H1 (cell line): ENCODE data around the gene GRIA4. TPM values are rescaled to one million over a fixed set of nuclear protein-coding genes. Genes with fewer than 3 reads are reported as not detected.

Source experiments
- CTCF ChIA-PET: fragments of 300-600 bp; sonication (Branson Sonifier 250); formaldehyde crosslinking; loops from one replicate; lab custom pipeline; 2021; ENCODE audit not compliant: partially characterized antibody; lab: Charles Lee
- POLR2A ChIA-PET: fragments of 300-600 bp; sonication (Branson Sonifier 250); formaldehyde crosslinking; loops from one replicate; lab custom pipeline; 2021; ENCODE audit warnings: inconsistent platforms; ENCODE audit not compliant: partially characterized antibody; lab: Charles Lee
- DNase-seq, 2 experiments: peaks; one replicate each; pipeline versions ENCODE4 v3.0.0 to v3.0.0-alpha.2; 2010 to 2022; ENCODE audit warnings: low spot score in 2 of 2, low read depth in 1 of 2, mixed read lengths in 1 of 2
- FAIRE-seq: peaks from 2 replicates; lab custom pipeline; 2011; peaks lifted over from hg19 to GRCh38; lab: Jason Lieb, UNC
- H2AFZ ChIP-seq: 2 replicates; pipeline ENCODE4 v1.8.1; 2012; ENCODE audit warnings: low read length, inconsistent platforms
- H2AK5ac ChIP-seq: 2 replicates; pipeline ENCODE4 v1.6.1; 2013; ENCODE audit warnings: low read depth, low read length
- H2BK120ac ChIP-seq: replicated peaks from 2 replicates; pipeline ENCODE3; 2013; ENCODE audit warnings: low read depth, low read length, inconsistent platforms
- H2BK12ac ChIP-seq: 2 replicates; pipeline ENCODE4 v1.6.1; 2013; ENCODE audit warnings: low read depth, low read length
- H2BK15ac ChIP-seq: 2 replicates; pipeline ENCODE4 v1.6.1; 2013; ENCODE audit warnings: low read length
- H2BK20ac ChIP-seq: 2 replicates; pipeline ENCODE4 v1.6.1; 2013; ENCODE audit warnings: low read length
- H2BK5ac ChIP-seq: 2 replicates; pipeline ENCODE4 v1.6.1; 2013; ENCODE audit warnings: low read depth, low read length
- H3K14ac ChIP-seq: 2 replicates; pipeline ENCODE4 v1.6.1; 2013; ENCODE audit warnings: inconsistent platforms; ENCODE audit not compliant: insufficient read length
- H3K18ac ChIP-seq: 2 replicates; pipeline ENCODE4 v1.6.1; 2013; ENCODE audit warnings: low read length; ENCODE audit errors: extremely low read depth
- H3K23ac ChIP-seq: 2 replicates; pipeline ENCODE4 v1.6.1; 2013; ENCODE audit warnings: inconsistent platforms; ENCODE audit not compliant: insufficient read length
- H3K23me2 ChIP-seq: 2 replicates; pipeline ENCODE4 v1.6.1; 2013; ENCODE audit warnings: low read depth, low read length
- H3K27ac ChIP-seq: 2 replicates; pipeline ENCODE4 v1.6.1; 2011; ENCODE audit warnings: low read depth, low read length, inconsistent platforms
- H3K27me3 ChIP-seq, 4 experiments: replicated peaks in 1 of 4; 1 replicate in 1 of 4; 2 replicates in 3 of 4; pipeline versions ENCODE4 v1.6.1 to v1.8.1; 2011 to 2013; ENCODE audit warnings: low read length in 3 of 4, mild to moderate bottlenecking in 3 of 4, inconsistent platforms in 2 of 4, mixed read lengths in 2 of 4, moderate library complexity in 1 of 4; ENCODE audit not compliant: control insufficient read depth in 3 of 4, insufficient read depth in 3 of 4; ENCODE audit errors: extremely low read depth in 1 of 4
- H3K36me3 ChIP-seq, 4 experiments: 2 replicates each; pipeline versions ENCODE4 v1.6.1 to v1.8.1; 2011 to 2013; ENCODE audit warnings: mild to moderate bottlenecking in 4 of 4, low read length in 3 of 4, moderate library complexity in 2 of 4, control low read depth in 1 of 4, inconsistent platforms in 1 of 4; ENCODE audit not compliant: insufficient read depth in 4 of 4, control insufficient read depth in 2 of 4
- H3K4ac ChIP-seq: replicated peaks from 2 replicates; pipeline ENCODE3; 2013; ENCODE audit warnings: low read length, low read depth, mixed read lengths, inconsistent platforms; ENCODE audit not compliant: insufficient read length
- H3K4me1 ChIP-seq, 4 experiments: replicated peaks in 1 of 4; 1 replicate in 1 of 4; 2 replicates in 3 of 4; pipeline versions ENCODE4 v1.6.1 to v1.8.1; 2011 to 2013; ENCODE audit warnings: low read length in 3 of 4, inconsistent platforms in 2 of 4, mixed read lengths in 1 of 4; ENCODE audit not compliant: insufficient read depth in 4 of 4, control insufficient read depth in 3 of 4
- H3K4me2 ChIP-seq, 2 experiments: 2 replicates each; pipeline versions ENCODE4 v1.6.1 to v1.8.1; 2011 to 2013; ENCODE audit warnings: low read depth in 2 of 2, low read length in 2 of 2, control low read depth in 1 of 2, inconsistent platforms in 1 of 2, mild to moderate bottlenecking in 1 of 2; ENCODE audit not compliant: insufficient read depth in 1 of 2
- H3K4me3 ChIP-seq, 4 experiments: fragments of 200-600, 300-600 bp in 1 of 4; sonication (generic), shearing (Covaris generic), sonication (Bioruptor Twin) in 1 of 4; 2 replicates each; pipeline versions ENCODE4 v1.5.1 to v1.8.1; 2011 to 2016; ENCODE audit warnings: low read length in 4 of 4, low read depth in 3 of 4, control low read depth in 2 of 4, inconsistent platforms in 2 of 4, mild to moderate bottlenecking in 2 of 4, mixed read lengths in 1 of 4, moderate library complexity in 1 of 4; ENCODE audit not compliant: insufficient read depth in 2 of 4; ENCODE audit errors: extremely low read depth in 1 of 4
- H3K56ac ChIP-seq: replicated peaks from 2 replicates; pipeline ENCODE3; 2013; ENCODE audit warnings: low read depth, mild to moderate bottlenecking, mixed read lengths, low read length, inconsistent platforms; ENCODE audit not compliant: insufficient read length
- H3K79me1 ChIP-seq: 2 replicates; pipeline ENCODE4 v1.6.1; 2013; ENCODE audit warnings: low read depth, low read length, control low read depth
- H3K79me2 ChIP-seq, 2 experiments: 2 replicates each; pipeline versions ENCODE4 v1.6.1 to v1.8.1; 2012 to 2013; ENCODE audit warnings: low read length in 2 of 2, mild to moderate bottlenecking in 2 of 2, inconsistent platforms in 1 of 2; ENCODE audit not compliant: insufficient read depth in 2 of 2, control insufficient read depth in 1 of 2
- H3K9ac ChIP-seq, 4 experiments: replicated peaks in 1 of 4; 1 replicate in 1 of 4; 2 replicates in 3 of 4; pipeline versions ENCODE4 v1.6.1 to v1.8.1; 2011 to 2013; ENCODE audit warnings: low read depth in 3 of 4, low read length in 3 of 4, control low read depth in 2 of 4, mild to moderate bottlenecking in 2 of 4, moderate library complexity in 2 of 4, inconsistent platforms in 1 of 4; ENCODE audit errors: extremely low read depth in 1 of 4
- H3K9me3 ChIP-seq, 2 experiments: 2 replicates each; pipeline versions ENCODE4 v1.6.1 to v1.8.1; 2012 to 2013; ENCODE audit warnings: mild to moderate bottlenecking in 2 of 2, moderate library complexity in 2 of 2, control low read depth in 1 of 2, inconsistent platforms in 1 of 2, low read depth in 1 of 2, low read length in 1 of 2, mixed read lengths in 1 of 2; ENCODE audit not compliant: insufficient read depth in 2 of 2
- H4K20me1 ChIP-seq, 2 experiments: replicated peaks in 1 of 2; 2 replicates each; pipeline versions ENCODE3 to v1.8.1; 2011 to 2013; ENCODE audit warnings: inconsistent platforms in 2 of 2, low read length in 2 of 2, mild to moderate bottlenecking in 1 of 2; ENCODE audit not compliant: insufficient read depth in 2 of 2, control insufficient read depth in 1 of 2
- H4K5ac ChIP-seq: 2 replicates; pipeline ENCODE4 v1.6.1; 2013; ENCODE audit warnings: low read length, low read depth, mixed read lengths, inconsistent platforms; ENCODE audit not compliant: insufficient read length
- H4K8ac ChIP-seq: 2 replicates; pipeline ENCODE4 v1.8.0; 2013; ENCODE audit warnings: mild to moderate bottlenecking, moderate library complexity, low read length, inconsistent platforms; ENCODE audit not compliant: insufficient read depth; ENCODE audit errors: extremely low read depth
- H4K91ac ChIP-seq: replicated peaks from 2 replicates; pipeline ENCODE3; 2013; ENCODE audit warnings: low read length, mixed read lengths, inconsistent platforms; ENCODE audit not compliant: insufficient read length
- BRCA1 ChIP-seq: IDR thresholded peaks from 2 replicates; pipeline ENCODE4 v1.6.1; 2012; ENCODE audit warnings: low read depth, low read length, improper control_type of control experiment
- CEBPB ChIP-seq: IDR thresholded peaks from 2 replicates; pipeline ENCODE4 v1.6.1; 2012; ENCODE audit warnings: low read depth, low read length
- CHD2 ChIP-seq: IDR thresholded peaks from 2 replicates; pipeline ENCODE4 v1.6.1; 2012; ENCODE audit warnings: low read length, improper control_type of control experiment
- E2F6 ChIP-seq: IDR thresholded peaks from 2 replicates; pipeline ENCODE4 v1.6.1; 2012; ENCODE audit warnings: inconsistent platforms
- GTF2F1 ChIP-seq: IDR thresholded peaks from 2 replicates; pipeline ENCODE4 v1.6.1; 2012; ENCODE audit warnings: low read depth, low read length, improper control_type of control experiment, borderline replicate concordance
- PHF8 ChIP-seq: fragments of 200-600 bp; sonication (generic); conservative IDR thresholded peaks from 2 replicates; pipeline ENCODE4 v1.7.1; 2012; ENCODE audit warnings: low read depth, mild to moderate bottlenecking, inconsistent platforms, low read length, moderate library complexity
- POLR2A ChIP-seq, 2 experiments: IDR thresholded peaks; 1 replicate in 1 of 2; 2 replicates in 1 of 2; pipeline ENCODE4 v1.6.1; 2011; ENCODE audit warnings: low read depth in 2 of 2, low read length in 2 of 2, mild to moderate bottlenecking in 2 of 2; ENCODE audit errors: control extremely low read depth in 1 of 2
- SP2 ChIP-seq: IDR thresholded peaks from 2 replicates; pipeline ENCODE4 v1.6.1; 2012; ENCODE audit warnings: mild to moderate bottlenecking, low read length, inconsistent platforms
- TEAD4 ChIP-seq: IDR thresholded peaks from 2 replicates; pipeline ENCODE4 v1.6.1; 2012; ENCODE audit warnings: low read depth, low read length, inconsistent platforms, mixed read lengths
- polyA plus RNA-seq, 7 experiments: library from polyadenylated mRNA; depleted of rRNA in 3 of 7; stranded (reverse) in 5 of 7; unstranded in 2 of 7; fragments of >200 nt in 5 of 7; fragments of 200-250 nt in 2 of 7; gene quantifications; 1 replicate in 5 of 7; 2 replicates in 1 of 7; 4 replicates in 1 of 7; pipeline versions ENCODE4 v1.2.1 to v1.2.3, GENCODE V29; 2011 to 2013; ENCODE audit warnings: missing spikeins in 2 of 7, mixed read lengths in 2 of 7
- total RNA-seq: library from RNA; stranded (reverse); fragmentation: NEBNext Ultra II Directional; extraction: Animal tissue kit (Norgen Biotek cat#: 25700); gene quantifications from 2 replicates; pipeline ENCODE4 v1.2.1, GENCODE V29; 2021

GRIA4 gene
- total and polyA plus RNA-seq, 2 of the 8 experiments (the other 6 are each of a cell fraction or from before 2014, with no cell fraction given): 12.5 to 21.8 TPM

- Histone ChIP-seq H3K4me3 (no peak overlapping the region), H2AFZ (no peak overlapping the region), H3K9ac (no peak overlapping the region), H2BK5ac (no peak overlapping the region), H4K20me1 (no peaks in the 10 kb centered on the region), H3K4me1 (peaks cover 0 to 3% (median 0%) of the 10 kb centered on the region in 4 experiments; a peak in 1 of 7 replicates), H3K79me1 (no peaks in the 10 kb centered on the region), H3K9me3 (no peaks in the 10 kb centered on the region), H2BK15ac (no peak overlapping the region), H3K27me3 (peaks cover 0 to 1% (median 0%) of the 10 kb centered on the region in 4 experiments; a peak in 1 of 7 replicates), H3K4ac (no peak overlapping the region), H2BK20ac (no peak overlapping the region), H3K79me2 (no peaks in the 10 kb centered on the region), H3K14ac (no peak overlapping the region), H3K18ac (no peak overlapping the region), H4K91ac (no peak overlapping the region), H4K8ac (no peak overlapping the region), H3K23ac (no peak overlapping the region), H3K4me2 (no peak overlapping the region), H3K36me3 (no peaks in the 10 kb centered on the region), H3K23me2 (no peaks in the 10 kb centered on the region; the same call in 1 of the 2 replicates), H2BK12ac (no peak overlapping the region), H3K27ac (no peak overlapping the region), H2BK120ac (no peak overlapping the region), H2AK5ac (no peak overlapping the region), H3K56ac (no peak overlapping the region), H4K5ac (no peak overlapping the region)
- POLR2A ChIA-PET: no interaction called here
- FAIRE-seq: no peak
- no peak for TF ChIP-seq SP2
- TF ChIP-seq BRCA1: no peak
- no peak for TF ChIP-seq TEAD4
- no peak for TF ChIP-seq GTF2F1
- TF ChIP-seq POLR2A (IDR thresholded peaks at IDR 0.05; ENCODE audit: control extremely low read depth in 1 of 2, low read depth in 2 of 2, low read length in 2 of 2): no peak
- TF ChIP-seq CHD2: no peak
- TF ChIP-seq E2F6: no peak
- TF ChIP-seq CEBPB: no peak
- no peak for TF ChIP-seq PHF8
- CTCF ChIA-PET: interaction anchor here (0.6 kb wide), 1 partner anchor 1998 kb away, joined by 3 read pairs; no protein-coding TSS in a partner anchor
- DNase-seq: no peak
Observed at GRCh38 chr11:105858841-105859240, 249.0 kb downstream of the GRIA4 start.
